Skin epidermis (tissue), 12 donors: ENCODE measurements around the gene SHROOM3.

Source experiments
- H3K27ac ChIP-seq, 21 experiments: fragments of 200-600 bp; sonication (generic) in 11 of 21; one replicate each; pipeline ENCODE4 v1.5.0; 2020; ENCODE audit warnings: mild to moderate bottlenecking in 3 of 21, inconsistent platforms in 2 of 21, moderate library complexity in 2 of 21
- H3K4me3 ChIP-seq, 7 experiments: fragments of 200-600 bp; sonication (generic) in 2 of 7; one replicate each; pipeline ENCODE4 v1.5.0; 2020; ENCODE audit warnings: inconsistent platforms in 2 of 7, mild to moderate bottlenecking in 2 of 7, moderate library complexity in 1 of 7

Gene SHROOM3

GRCh38 chr4:76809594-76810305 lies 374.7 kb downstream of the SHROOM3 start:
- no peak overlapping the region for H3K4me3 ChIP-seq
- no peak overlapping the region for H3K27ac ChIP-seq

- Histone ChIP-seq H3K4me3 (no peak overlapping the region), H3K27ac (peak overlapping the region in 4 of 21 experiments; percentile 15 to 71 (median 46))
Observed at GRCh38 chr4:76811604-76812412, 376.8 kb downstream of the SHROOM3 start.

- Histone ChIP-seq H3K4me3 (no peak overlapping the region), H3K27ac (peak overlapping the region in 2 of 21 experiments; percentile 44 to 71)
Observed at GRCh38 chr4:76813070-76813469, 378.0 kb downstream of the SHROOM3 start.

DNA sequence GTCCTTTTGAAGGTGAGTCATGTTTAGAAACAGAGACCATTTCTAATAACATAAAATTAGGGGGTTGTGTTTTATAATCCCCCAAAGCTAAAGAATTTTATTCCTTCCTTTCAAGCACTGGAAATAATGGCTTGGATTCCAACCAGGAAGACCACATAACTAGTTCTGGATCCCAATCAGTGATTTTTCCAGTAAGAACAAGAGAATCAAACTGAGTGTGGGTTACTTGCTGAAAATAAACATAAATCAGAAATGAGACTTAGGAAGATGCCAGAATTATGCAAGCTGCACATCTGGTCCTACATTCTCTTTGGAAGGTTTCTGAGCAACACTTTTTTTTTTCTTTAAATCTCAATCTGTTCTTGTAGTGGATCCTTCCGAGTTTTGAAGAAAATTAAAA lies 386.6 kb downstream of the SHROOM3 start:
- no peak overlapping the region for H3K4me3 ChIP-seq
- no peak overlapping the region for H3K27ac ChIP-seq

GRCh38 chr4:76822303-76822702 lies 387.3 kb downstream of the SHROOM3 start:
- Histone ChIP-seq H3K27ac (no peak overlapping the region), H3K4me3 (no peak overlapping the region)

- Histone ChIP-seq H3K27ac (no peak overlapping the region), H3K4me3 (no peak overlapping the region)
Observed at GRCh38 chr4:76823495-76823894, 388.5 kb downstream of the SHROOM3 start.

GRCh38 chr4:76830612-76830963 lies 395.6 kb downstream of the SHROOM3 start:
- Histone ChIP-seq H3K27ac (peak overlapping the region in 11 of 21 experiments; percentile 21 to 74 (median 55)), H3K4me3 (no peak overlapping the region)

- Histone ChIP-seq H3K4me3 (no peak overlapping the region), H3K27ac (peak overlapping the region in 15 of 21 experiments; percentile 2 to 74 (median 61))
Observed at GRCh38 chr4:76830964-76831703, 396.1 kb downstream of the SHROOM3 start.

GRCh38 chr4:76831711-76832373 lies 396.8 kb downstream of the SHROOM3 start:
- no peak overlapping the region for H3K4me3 ChIP-seq

More at GRCh38 chr4:76831711-76832373, 396.8 kb downstream of the SHROOM3 start:
- H3K27ac ChIP-seq = peak overlapping the region in 14 of 21 experiments; percentile 2 to 74 (median 62)
